ENCODE measurements around the gene SYNGAP1. TPM values are rescaled to one million over a fixed set of nuclear protein-coding genes. Genes with fewer than 3 reads are reported as not detected.

SYNGAP1 gene
- total and polyA plus RNA-seq, 2 experiments from 2014 or later: 13.9 to 45.0 TPM

DNA sequence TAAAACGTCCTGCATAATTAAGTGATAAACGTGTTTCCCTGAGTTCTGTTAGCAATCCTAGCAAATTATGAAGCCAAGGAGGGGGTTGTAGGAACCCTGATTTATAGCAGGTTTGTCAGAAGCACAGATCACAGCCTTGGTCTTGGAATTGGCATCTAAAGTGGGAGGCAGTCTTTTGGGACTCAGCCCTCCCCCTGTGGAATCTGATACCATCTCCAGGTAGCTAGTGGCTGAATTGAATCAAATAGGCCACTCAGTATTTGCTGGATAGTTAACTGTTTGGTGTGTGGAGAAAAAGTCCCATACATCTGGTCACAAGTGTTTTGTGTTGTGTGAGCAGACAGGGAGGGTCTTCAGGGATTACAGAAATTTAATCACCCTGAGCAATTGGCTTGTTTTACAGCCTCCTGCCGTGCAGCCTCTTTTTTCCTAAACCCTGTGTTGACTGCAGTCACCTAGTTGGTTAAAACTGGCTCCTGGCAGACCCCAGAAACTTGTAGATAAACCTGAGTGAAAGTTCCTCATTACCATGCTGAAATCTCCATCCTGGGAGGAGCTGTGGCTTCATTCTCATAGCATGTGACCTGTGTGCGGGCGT, 47.2 kb upstream of the SYNGAP1 start:
- Mint-ChIP-seq H3K36me3 (ENCODE audit: low read depth) (no peaks in the 10 kb centered on the region), H3K27me3 (ENCODE audit: insufficient read depth, low read depth, poor library complexity) (peaks cover 4% of the 10 kb centered on the region), H3K4me3 (no peak overlapping the region; the same call in 2 of the 3 replicates), H3K27ac (peak overlapping the region; percentile 49), H3K9me3 (no peaks in the 10 kb centered on the region), H3K4me1 (peaks cover 31% of the 10 kb centered on the region)
- DNase-seq (ENCODE audit: low spot score) (peak; percentile 38), ATAC-seq (peak; percentile 73)
- Histone ChIP-seq H3F3A (replicated peaks; ENCODE audit: low read depth) (0 out of 2 replicates have a peak, but pooled peaks cover 3% of the 10 kb centered on the region), H3K27me3 (ENCODE audit: insufficient read depth) (no peaks in the 10 kb centered on the region), H3K4me3 (no peak overlapping the region), H3K9me2 (ENCODE audit: insufficient read depth) (no peaks in the 10 kb centered on the region), H3K36me3 (ENCODE audit: insufficient read depth) (no peaks in the 10 kb centered on the region), H4K20me1 (replicated peaks; ENCODE audit: insufficient read depth) (no peaks in the 10 kb centered on the region), H2AFZ (peak overlapping the region; percentile 24), H3K4me2 (0 out of 2 replicates have a peak overlapping the region, but pooled peaks have one; percentile 3), H3K27ac (ENCODE audit: low read depth) (0 out of 2 replicates have a peak overlapping the region, but pooled peaks have one; percentile 39), H3K79me2 (replicated peaks; ENCODE audit: insufficient read depth) (no peaks in the 10 kb centered on the region), H3K4me1 (ENCODE audit: insufficient read depth) (peaks cover 27% of the 10 kb centered on the region)
- TF ChIP-seq ZNF114 (CRISPR knock-in tag; IDR thresholded peaks at IDR 0.05) (no peak), EZH2 (IDR thresholded peaks at IDR 0.05; ENCODE audit: low read depth, unreplicated experiment) (no peak), JUNB (IDR thresholded peaks at IDR 0.05; ENCODE audit: unreplicated experiment) (no peak), ZNF331 (CRISPR knock-in tag; IDR thresholded peaks at IDR 0.05; ENCODE audit: low read depth) (no peak), POLR2AphosphoS5 (IDR thresholded peaks at IDR 0.05; ENCODE audit: low read depth) (no peak), EZH2phosphoT487 (IDR thresholded peaks at IDR 0.05; ENCODE audit: unreplicated experiment) (no peak), CREB1 (CRISPR knock-in tag; IDR thresholded peaks at IDR 0.05; ENCODE audit: low read depth) (no peak), NANOG (IDR thresholded peaks at IDR 0.05; ENCODE audit: borderline replicate concordance) (no peak), STAT1 (IDR thresholded peaks at IDR 0.05; ENCODE audit: unreplicated experiment) (no peak)
- TF ChIP-seq, protein P1, sequence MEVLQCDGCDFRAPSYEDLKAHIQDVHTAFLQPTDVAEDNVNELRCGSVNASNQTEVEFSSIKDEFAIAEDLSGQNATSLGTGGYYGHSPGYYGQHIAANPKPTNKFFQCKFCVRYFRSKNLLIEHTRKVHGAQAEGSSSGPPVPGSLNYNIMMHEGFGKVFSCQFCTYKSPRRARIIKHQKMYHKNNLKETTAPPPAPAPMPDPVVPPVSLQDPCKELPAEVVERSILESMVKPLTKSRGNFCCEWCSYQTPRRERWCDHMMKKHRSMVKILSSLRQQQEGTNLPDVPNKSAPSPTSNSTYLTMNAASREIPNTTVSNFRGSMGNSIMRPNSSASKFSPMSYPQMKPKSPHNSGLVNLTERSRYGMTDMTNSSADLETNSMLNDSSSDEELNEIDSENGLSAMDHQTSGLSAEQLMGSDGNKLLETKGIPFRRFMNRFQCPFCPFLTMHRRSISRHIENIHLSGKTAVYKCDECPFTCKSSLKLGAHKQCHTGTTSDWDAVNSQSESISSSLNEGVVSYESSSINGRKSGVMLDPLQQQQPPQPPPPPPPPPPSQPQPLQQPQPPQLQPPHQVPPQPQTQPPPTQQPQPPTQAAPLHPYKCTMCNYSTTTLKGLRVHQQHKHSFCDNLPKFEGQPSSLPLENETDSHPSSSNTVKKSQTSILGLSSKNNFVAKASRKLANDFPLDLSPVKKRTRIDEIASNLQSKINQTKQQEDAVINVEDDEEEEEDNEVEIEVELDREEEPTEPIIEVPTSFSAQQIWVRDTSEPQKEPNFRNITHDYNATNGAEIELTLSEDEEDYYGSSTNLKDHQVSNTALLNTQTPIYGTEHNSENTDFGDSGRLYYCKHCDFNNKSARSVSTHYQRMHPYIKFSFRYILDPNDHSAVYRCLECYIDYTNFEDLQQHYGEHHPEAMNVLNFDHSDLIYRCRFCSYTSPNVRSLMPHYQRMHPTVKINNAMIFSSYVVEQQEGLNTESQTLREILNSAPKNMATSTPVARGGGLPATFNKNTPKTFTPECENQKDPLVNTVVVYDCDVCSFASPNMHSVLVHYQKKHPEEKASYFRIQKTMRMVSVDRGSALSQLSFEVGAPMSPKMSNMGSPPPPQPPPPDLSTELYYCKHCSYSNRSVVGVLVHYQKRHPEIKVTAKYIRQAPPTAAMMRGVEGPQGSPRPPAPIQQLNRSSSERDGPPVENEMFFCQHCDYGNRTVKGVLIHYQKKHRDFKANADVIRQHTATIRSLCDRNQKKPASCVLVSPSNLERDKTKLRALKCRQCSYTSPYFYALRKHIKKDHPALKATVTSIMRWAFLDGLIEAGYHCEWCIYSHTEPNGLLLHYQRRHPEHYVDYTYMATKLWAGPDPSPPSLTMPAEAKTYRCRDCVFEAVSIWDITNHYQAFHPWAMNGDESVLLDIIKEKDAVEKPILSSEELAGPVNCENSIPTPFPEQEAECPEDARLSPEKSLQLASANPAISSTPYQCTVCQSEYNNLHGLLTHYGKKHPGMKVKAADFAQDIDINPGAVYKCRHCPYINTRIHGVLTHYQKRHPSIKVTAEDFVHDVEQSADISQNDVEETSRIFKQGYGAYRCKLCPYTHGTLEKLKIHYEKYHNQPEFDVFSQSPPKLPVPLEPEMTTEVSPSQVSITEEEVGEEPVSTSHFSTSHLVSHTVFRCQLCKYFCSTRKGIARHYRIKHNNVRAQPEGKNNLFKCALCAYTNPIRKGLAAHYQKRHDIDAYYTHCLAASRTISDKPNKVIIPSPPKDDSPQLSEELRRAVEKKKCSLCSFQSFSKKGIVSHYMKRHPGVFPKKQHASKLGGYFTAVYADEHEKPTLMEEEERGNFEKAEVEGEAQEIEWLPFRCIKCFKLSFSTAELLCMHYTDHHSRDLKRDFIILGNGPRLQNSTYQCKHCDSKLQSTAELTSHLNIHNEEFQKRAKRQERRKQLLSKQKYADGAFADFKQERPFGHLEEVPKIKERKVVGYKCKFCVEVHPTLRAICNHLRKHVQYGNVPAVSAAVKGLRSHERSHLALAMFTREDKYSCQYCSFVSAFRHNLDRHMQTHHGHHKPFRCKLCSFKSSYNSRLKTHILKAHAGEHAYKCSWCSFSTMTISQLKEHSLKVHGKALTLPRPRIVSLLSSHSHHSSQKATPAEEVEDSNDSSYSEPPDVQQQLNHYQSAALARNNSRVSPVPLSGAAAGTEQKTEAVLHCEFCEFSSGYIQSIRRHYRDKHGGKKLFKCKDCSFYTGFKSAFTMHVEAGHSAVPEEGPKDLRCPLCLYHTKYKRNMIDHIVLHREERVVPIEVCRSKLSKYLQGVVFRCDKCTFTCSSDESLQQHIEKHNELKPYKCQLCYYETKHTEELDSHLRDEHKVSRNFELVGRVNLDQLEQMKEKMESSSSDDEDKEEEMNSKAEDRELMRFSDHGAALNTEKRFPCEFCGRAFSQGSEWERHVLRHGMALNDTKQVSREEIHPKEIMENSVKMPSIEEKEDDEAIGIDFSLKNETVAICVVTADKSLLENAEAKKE (CRISPR knock-in tag; IDR thresholded peaks at IDR 0.05): no peak
- TF ChIP-seq, protein P2, sequence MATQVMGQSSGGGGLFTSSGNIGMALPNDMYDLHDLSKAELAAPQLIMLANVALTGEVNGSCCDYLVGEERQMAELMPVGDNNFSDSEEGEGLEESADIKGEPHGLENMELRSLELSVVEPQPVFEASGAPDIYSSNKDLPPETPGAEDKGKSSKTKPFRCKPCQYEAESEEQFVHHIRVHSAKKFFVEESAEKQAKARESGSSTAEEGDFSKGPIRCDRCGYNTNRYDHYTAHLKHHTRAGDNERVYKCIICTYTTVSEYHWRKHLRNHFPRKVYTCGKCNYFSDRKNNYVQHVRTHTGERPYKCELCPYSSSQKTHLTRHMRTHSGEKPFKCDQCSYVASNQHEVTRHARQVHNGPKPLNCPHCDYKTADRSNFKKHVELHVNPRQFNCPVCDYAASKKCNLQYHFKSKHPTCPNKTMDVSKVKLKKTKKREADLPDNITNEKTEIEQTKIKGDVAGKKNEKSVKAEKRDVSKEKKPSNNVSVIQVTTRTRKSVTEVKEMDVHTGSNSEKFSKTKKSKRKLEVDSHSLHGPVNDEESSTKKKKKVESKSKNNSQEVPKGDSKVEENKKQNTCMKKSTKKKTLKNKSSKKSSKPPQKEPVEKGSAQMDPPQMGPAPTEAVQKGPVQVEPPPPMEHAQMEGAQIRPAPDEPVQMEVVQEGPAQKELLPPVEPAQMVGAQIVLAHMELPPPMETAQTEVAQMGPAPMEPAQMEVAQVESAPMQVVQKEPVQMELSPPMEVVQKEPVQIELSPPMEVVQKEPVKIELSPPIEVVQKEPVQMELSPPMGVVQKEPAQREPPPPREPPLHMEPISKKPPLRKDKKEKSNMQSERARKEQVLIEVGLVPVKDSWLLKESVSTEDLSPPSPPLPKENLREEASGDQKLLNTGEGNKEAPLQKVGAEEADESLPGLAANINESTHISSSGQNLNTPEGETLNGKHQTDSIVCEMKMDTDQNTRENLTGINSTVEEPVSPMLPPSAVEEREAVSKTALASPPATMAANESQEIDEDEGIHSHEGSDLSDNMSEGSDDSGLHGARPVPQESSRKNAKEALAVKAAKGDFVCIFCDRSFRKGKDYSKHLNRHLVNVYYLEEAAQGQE (IDR thresholded peaks at IDR 0.05; ENCODE audit: unreplicated experiment): no peak
- TF ChIP-seq, protein P3, sequence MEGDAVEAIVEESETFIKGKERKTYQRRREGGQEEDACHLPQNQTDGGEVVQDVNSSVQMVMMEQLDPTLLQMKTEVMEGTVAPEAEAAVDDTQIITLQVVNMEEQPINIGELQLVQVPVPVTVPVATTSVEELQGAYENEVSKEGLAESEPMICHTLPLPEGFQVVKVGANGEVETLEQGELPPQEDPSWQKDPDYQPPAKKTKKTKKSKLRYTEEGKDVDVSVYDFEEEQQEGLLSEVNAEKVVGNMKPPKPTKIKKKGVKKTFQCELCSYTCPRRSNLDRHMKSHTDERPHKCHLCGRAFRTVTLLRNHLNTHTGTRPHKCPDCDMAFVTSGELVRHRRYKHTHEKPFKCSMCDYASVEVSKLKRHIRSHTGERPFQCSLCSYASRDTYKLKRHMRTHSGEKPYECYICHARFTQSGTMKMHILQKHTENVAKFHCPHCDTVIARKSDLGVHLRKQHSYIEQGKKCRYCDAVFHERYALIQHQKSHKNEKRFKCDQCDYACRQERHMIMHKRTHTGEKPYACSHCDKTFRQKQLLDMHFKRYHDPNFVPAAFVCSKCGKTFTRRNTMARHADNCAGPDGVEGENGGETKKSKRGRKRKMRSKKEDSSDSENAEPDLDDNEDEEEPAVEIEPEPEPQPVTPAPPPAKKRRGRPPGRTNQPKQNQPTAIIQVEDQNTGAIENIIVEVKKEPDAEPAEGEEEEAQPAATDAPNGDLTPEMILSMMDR (conservative IDR thresholded peaks at IDR 0.05; ENCODE audit: low read depth in 2 of 2): no peak
- TF ChIP-seq, protein P4, sequence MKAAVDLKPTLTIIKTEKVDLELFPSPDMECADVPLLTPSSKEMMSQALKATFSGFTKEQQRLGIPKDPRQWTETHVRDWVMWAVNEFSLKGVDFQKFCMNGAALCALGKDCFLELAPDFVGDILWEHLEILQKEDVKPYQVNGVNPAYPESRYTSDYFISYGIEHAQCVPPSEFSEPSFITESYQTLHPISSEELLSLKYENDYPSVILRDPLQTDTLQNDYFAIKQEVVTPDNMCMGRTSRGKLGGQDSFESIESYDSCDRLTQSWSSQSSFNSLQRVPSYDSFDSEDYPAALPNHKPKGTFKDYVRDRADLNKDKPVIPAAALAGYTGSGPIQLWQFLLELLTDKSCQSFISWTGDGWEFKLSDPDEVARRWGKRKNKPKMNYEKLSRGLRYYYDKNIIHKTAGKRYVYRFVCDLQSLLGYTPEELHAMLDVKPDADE (IDR thresholded peaks at IDR 0.05): no peak

All from GM23338 (cell line).